ENCODE measurements around the gene ZNF329.

DNA sequence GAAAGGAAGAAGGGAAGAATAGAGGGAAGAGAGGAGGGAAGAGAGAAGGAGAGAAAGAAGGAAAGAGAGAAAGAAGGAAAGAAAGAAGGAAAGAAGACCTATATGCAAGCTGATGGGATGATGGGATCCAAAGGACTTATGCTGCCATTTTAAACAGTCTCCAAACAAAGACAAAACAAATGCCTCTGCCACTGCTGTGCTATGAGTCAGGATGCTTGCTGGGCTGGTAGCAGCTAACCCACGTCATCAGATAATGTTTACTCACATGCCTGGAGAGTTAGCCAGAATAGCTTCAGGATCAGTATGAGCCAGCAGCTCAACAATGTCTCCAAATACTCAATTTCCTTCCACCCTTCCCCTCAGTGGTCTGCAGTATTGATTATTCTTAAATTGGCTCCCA is 20.3 kb upstream of the ZNF329 start:
- no peak for TF ChIP-seq POLR2A (IDR thresholded peaks at IDR 0.05; ENCODE audit: control extremely low read depth in 1 of 2, low read depth in 2 of 2, low read length in 2 of 2)
- no peak for TF ChIP-seq POLR2AphosphoS5 (IDR thresholded peaks at IDR 0.05; ENCODE audit: low read depth, low read length)
- TF ChIP-seq, protein P1, sequence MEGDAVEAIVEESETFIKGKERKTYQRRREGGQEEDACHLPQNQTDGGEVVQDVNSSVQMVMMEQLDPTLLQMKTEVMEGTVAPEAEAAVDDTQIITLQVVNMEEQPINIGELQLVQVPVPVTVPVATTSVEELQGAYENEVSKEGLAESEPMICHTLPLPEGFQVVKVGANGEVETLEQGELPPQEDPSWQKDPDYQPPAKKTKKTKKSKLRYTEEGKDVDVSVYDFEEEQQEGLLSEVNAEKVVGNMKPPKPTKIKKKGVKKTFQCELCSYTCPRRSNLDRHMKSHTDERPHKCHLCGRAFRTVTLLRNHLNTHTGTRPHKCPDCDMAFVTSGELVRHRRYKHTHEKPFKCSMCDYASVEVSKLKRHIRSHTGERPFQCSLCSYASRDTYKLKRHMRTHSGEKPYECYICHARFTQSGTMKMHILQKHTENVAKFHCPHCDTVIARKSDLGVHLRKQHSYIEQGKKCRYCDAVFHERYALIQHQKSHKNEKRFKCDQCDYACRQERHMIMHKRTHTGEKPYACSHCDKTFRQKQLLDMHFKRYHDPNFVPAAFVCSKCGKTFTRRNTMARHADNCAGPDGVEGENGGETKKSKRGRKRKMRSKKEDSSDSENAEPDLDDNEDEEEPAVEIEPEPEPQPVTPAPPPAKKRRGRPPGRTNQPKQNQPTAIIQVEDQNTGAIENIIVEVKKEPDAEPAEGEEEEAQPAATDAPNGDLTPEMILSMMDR (IDR thresholded peaks at IDR 0.05; ENCODE audit: control extremely low read depth in 1 of 3, insufficient read depth in 1 of 3, low read depth in 1 of 3, low read length in 3 of 3): no peak
- TF ChIP-seq, protein P2, sequence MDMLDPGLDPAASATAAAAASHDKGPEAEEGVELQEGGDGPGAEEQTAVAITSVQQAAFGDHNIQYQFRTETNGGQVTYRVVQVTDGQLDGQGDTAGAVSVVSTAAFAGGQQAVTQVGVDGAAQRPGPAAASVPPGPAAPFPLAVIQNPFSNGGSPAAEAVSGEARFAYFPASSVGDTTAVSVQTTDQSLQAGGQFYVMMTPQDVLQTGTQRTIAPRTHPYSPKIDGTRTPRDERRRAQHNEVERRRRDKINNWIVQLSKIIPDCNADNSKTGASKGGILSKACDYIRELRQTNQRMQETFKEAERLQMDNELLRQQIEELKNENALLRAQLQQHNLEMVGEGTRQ (IDR thresholded peaks at IDR 0.05; ENCODE audit: low read length): no peak
- no peak for TF ChIP-seq TAF1 (IDR thresholded peaks at IDR 0.05; ENCODE audit: low read depth, low read length)
- no peak for TF ChIP-seq YY1 (IDR thresholded peaks at IDR 0.05; ENCODE audit: low read depth, low read length)
- no peak for TF ChIP-seq BACH1 (IDR thresholded peaks at IDR 0.05; ENCODE audit: low read length)
- TF ChIP-seq CEBPB (IDR thresholded peaks at IDR 0.05; ENCODE audit: low read depth, low read length): no peak
- TF ChIP-seq CHD2 (IDR thresholded peaks at IDR 0.05; ENCODE audit: low read length): no peak
- TF ChIP-seq, protein P3, sequence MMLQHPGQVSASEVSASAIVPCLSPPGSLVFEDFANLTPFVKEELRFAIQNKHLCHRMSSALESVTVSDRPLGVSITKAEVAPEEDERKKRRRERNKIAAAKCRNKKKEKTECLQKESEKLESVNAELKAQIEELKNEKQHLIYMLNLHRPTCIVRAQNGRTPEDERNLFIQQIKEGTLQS (IDR thresholded peaks at IDR 0.05; ENCODE audit: insufficient read depth, low read depth, low read length): no peak
- TF ChIP-seq HDAC2 (IDR thresholded peaks at IDR 0.05; ENCODE audit: borderline replicate concordance in 1 of 2, low read depth in 2 of 2, low read length in 2 of 2): no peak
